ENCODE results near the gene MADCAM1. TPM values are rescaled to one million over a fixed set of nuclear protein-coding genes. Genes with fewer than 3 reads are reported as not detected.

The MADCAM1 gene
- total RNA-seq, 4 donors from 2014 or later = 0.34 to 0.57 TPM; not detected in 2

DNA sequence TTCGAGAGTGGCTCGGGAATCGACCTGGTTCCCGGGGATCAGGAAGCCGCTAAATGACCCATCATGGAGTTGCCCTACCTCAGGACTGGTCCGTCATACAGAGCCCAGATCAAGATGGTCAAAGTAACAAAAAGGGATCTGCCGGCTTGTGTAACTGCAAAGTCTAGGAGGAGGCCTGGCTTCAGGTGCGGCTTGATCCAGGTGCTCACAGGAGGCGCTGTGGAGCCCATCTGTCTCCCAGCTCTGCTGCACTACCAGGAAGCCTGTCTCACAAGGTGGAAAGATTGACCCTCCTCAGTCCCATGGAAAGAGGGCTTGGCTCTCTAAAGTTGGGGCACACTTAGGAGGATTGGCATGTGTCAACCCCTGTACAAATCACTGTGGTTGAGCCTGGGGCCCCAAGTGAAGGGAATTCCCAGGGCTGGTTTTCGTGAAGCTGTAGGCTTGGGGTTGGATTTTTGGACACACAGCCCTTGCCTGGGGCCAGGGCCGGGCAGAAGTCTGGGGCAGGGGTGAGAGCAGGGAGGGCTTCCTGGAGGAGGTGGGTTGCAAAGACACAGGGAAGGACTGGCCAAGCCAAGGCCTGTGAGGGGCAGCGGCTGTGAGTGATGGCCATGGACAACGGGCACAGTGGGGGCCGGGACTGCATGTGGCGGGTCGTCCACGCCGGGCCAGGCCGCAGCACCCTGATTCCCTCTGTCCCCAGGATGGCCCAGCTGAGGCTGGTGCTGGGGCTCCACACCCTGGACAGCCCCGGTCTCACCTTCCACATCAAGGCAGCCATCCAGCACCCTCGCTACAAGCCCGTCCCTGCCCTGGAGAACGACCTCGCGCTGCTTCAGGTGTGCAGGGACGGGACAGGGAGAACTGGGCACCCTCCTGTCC lies 51.8 kb downstream of the MADCAM1 start:
- H3K4me3 ChIP-seq (ENCODE audit: low read depth, poor library complexity, severe bottlenecking) = no peak overlapping the region
- TF ChIP-seq POLR2A (IDR thresholded peaks at IDR 0.05) = no peak
- TF ChIP-seq, protein P1, sequence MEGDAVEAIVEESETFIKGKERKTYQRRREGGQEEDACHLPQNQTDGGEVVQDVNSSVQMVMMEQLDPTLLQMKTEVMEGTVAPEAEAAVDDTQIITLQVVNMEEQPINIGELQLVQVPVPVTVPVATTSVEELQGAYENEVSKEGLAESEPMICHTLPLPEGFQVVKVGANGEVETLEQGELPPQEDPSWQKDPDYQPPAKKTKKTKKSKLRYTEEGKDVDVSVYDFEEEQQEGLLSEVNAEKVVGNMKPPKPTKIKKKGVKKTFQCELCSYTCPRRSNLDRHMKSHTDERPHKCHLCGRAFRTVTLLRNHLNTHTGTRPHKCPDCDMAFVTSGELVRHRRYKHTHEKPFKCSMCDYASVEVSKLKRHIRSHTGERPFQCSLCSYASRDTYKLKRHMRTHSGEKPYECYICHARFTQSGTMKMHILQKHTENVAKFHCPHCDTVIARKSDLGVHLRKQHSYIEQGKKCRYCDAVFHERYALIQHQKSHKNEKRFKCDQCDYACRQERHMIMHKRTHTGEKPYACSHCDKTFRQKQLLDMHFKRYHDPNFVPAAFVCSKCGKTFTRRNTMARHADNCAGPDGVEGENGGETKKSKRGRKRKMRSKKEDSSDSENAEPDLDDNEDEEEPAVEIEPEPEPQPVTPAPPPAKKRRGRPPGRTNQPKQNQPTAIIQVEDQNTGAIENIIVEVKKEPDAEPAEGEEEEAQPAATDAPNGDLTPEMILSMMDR (IDR thresholded peaks at IDR 0.05) = no peak
- DNase-seq (ENCODE audit: low spot score in 2 of 2) = no peak
- 80 to 83% methylated on average over 25 to 26 of the region's 26 CpGs for WGBS, 2 donors
- intact Hi-C loops (cut with DNase I; ENCODE audit: low total_unique reads) = no loop called here

DNA sequence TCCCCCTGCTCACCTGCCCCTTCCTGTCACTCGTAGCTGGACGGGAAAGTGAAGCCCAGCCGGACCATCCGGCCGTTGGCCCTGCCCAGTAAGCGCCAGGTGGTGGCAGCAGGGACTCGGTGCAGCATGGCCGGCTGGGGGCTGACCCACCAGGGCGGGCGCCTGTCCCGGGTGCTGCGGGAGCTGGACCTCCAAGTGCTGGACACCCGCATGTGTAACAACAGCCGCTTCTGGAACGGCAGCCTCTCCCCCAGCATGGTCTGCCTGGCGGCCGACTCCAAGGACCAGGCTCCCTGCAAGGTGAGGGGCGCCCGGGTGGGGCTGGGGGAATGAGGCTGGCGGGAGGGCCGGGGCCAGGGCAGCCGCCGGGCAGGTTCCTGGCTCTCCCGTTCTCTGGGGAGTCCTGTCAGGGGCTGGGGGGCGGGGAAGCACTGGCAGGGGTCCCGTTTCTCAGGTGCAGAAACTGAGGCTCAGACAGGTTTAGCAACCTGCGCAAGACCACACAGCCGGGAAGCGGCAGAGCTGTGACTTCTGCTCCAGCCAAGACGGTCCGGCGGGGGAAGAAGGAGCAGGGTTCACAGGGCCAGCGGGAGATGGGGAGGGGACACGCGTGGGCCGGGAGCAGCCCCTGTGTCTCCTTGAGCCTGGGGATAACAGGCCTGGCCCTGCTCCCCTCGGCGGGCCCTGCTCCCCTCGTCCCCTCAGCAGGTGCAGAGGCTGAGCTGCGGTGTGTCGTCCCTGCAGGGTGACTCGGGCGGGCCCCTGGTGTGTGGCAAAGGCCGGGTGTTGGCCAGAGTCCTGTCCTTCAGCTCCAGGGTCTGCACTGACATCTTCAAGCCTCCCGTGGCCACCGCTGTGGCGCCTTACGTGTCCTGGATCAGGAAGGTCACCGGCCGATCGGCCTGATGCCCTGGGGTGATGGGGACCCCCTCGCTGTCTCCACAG lies 52.9 kb downstream of the MADCAM1 start:
- intact Hi-C loops (cut with DNase I; ENCODE audit: low total_unique reads) = no loop called here
- H3K4me3 ChIP-seq (ENCODE audit: low read depth, poor library complexity, severe bottlenecking) = no peak overlapping the region
- TF ChIP-seq, protein P1 (IDR thresholded peaks at IDR 0.05) = no peak
- TF ChIP-seq POLR2A (IDR thresholded peaks at IDR 0.05) = no peak
- no peak for DNase-seq (ENCODE audit: low spot score in 2 of 2)
- WGBS, 2 donors = 78 to 82% methylated on average over 27 to 41 of the region's 52 CpGs

DNA sequence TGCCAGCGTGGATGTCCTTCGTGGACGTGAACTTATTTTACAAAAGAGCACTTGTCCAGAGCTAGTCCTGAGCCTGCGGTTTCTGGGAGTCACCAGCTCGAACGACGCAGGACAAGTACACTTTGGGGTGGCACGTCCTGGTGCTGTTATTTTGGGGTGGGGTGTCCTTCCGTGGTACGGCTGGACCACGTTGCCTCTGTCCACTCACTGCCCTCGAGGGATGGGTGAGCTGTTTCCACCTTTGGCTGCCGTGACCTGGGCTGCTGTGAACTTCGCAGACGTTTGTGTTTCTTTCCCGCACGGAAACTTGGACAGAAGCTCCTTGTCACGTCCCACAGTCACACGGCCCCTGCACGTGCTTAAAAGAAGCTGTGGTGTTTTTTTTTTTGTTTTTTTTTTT lies 58.5 kb downstream of the MADCAM1 start:
- WGBS, 2 donors = 64 to 85% methylated on average over 19 to 20 of the region's 20 CpGs
- DNase-seq (ENCODE audit: low spot score in 2 of 2) = no peak
- no peak overlapping the region for H3K4me3 ChIP-seq (ENCODE audit: low read depth, poor library complexity, severe bottlenecking)
- no peak for TF ChIP-seq POLR2A (IDR thresholded peaks at IDR 0.05)
- TF ChIP-seq, protein P1 (IDR thresholded peaks at IDR 0.05) = no peak
- intact Hi-C loops (cut with DNase I; ENCODE audit: low total_unique reads) = no loop called here

Other genes with a start within 250 kb of the MADCAM1 start
- gene PLPP2, start 205.1 kb upstream of the MADCAM1 start, total RNA-seq = 100 to 1,000 TPM in 2 of 4 donors, 10 to 100 TPM in 2; 68.2 to 134 (median 102) TPM
- 10 to 100 TPM; 24.6 to 76.3 (median 51.8) TPM for gene MIER2, start 151.7 kb upstream of the MADCAM1 start, total RNA-seq
- gene C2CD4C, start 87.3 kb upstream of the MADCAM1 start, total RNA-seq = 1 to 10 TPM in 3 of 4 donors, under 1 TPM in 1; 0.81 to 3.1 (median 2.1) TPM
- gene SHC2, start 35.5 kb upstream of the MADCAM1 start, total RNA-seq = 10 to 100 TPM; 14.6 to 25.0 (median 17.8) TPM
- gene TPGS1, start 11.0 kb downstream of the MADCAM1 start, total RNA-seq = 10 to 100 TPM; 23.4 to 73.8 (median 62.1) TPM
- 100 to 1,000 TPM; 129 to 214 (median 140) TPM for gene CDC34, start 35.3 kb downstream of the MADCAM1 start, total RNA-seq
- gene GZMM, start 47.6 kb downstream of the MADCAM1 start, total RNA-seq = 1 to 10 TPM in 2 of 4 donors, under 1 TPM in 1, not detected in 1; 0.29 to 1.5 (median 1.3) TPM
- 100 to 1,000 TPM; 288 to 344 (median 307) TPM for gene BSG, start 76.1 kb downstream of the MADCAM1 start, total RNA-seq
- gene HCN2, start 93.4 kb downstream of the MADCAM1 start, total RNA-seq = 1 to 10 TPM in 2 of 4 donors, under 1 TPM in 2; 0.21 to 1.7 (median 1.1) TPM
- 10 to 100 TPM; 37.8 to 61.1 (median 46.9) TPM for gene POLRMT, start 137.1 kb downstream of the MADCAM1 start, total RNA-seq
- gene FGF22, start 143.4 kb downstream of the MADCAM1 start, total RNA-seq = 10 to 100 TPM; 16.1 to 41.8 (median 25.6) TPM
- 100 to 1,000 TPM in 3 of 4 donors, 10 to 100 TPM in 1; 96.6 to 156 (median 126) TPM for gene RNF126, start 166.7 kb downstream of the MADCAM1 start, total RNA-seq
- 10 to 100 TPM; 14.4 to 51.6 (median 43.5) TPM for gene FSTL3, start 179.9 kb downstream of the MADCAM1 start, total RNA-seq
- gene PRSS57, start 199.0 kb downstream of the MADCAM1 start, total RNA-seq = under 1 TPM in 1 of 4 donors, not detected in 3; 0.32 TPM
- 10 to 100 TPM; 25.1 to 92.3 (median 41.9) TPM for gene PALM, start 212.4 kb downstream of the MADCAM1 start, total RNA-seq

Measured in lower leg skin (tissue), 4 donors.